Upper lobe of left lung (tissue), 6 donors: ENCODE data around the gene TOM1L2. TPM values are rescaled to one million over a fixed set of nuclear protein-coding genes. Genes with fewer than 3 reads are reported as not detected.

ENCODE experiments used
- ATAC-seq, 2 donors: fragments of 200-7000 bp; cut with Tn5 transposase; one replicate each; pipeline ENCODE4 v1.9.1; 2022; ENCODE audit warnings: mild to moderate bottlenecking in 2 of 2, moderate library complexity in 2 of 2; ENCODE audit not compliant: low FRiP score in 2 of 2
- DNase-seq, 2 donors: peaks; one replicate each; pipeline ENCODE4 v3.0.0-alpha.2; 2019 to 2020
- H3K27ac ChIP-seq, 4 donors: fragments of 200-600 bp; sonication (generic); one replicate each; pipeline ENCODE4 v1.5.1; 2016 to 2019
- H3K27me3 ChIP-seq, 4 donors: fragments of 200-600 bp; sonication (generic); one replicate each; pipeline ENCODE4 v1.5.1; 2017 to 2019
- H3K36me3 ChIP-seq, 4 donors: fragments of 200-600 bp; sonication (generic); one replicate each; pipeline ENCODE4 v1.5.1; 2016 to 2019
- H3K4me1 ChIP-seq, 4 donors: fragments of 200-600 bp; sonication (generic); one replicate each; pipeline ENCODE4 v1.5.1; 2018 to 2019
- H3K4me3 ChIP-seq, 4 donors: fragments of 200-600 bp; sonication (generic); one replicate each; pipeline ENCODE4 v1.5.1; 2017 to 2019; ENCODE audit warnings: mild to moderate bottlenecking in 2 of 4, moderate library complexity in 1 of 4
- H3K9me3 ChIP-seq, 4 donors: fragments of 200-600 bp; sonication (generic); one replicate each; pipeline ENCODE4 v1.5.1; 2018 to 2019
- CTCF ChIP-seq, 6 experiments: fragments of 450-650 bp in 4 of 6; fragments of 200-600 bp in 2 of 6; sonication (generic) in 2 of 6; IDR thresholded peaks; one replicate each; pipeline ENCODE4 v1.5.1; 2016 to 2019; ENCODE audit warnings: antibody characterized with exemption in 6 of 6
- EP300 ChIP-seq, 4 donors: sonication (generic); formaldehyde crosslinking; IDR thresholded peaks; one replicate each; pipeline ENCODE4 v1.5.1; 2017; ENCODE audit warnings: antibody characterized with exemption in 4 of 4, control low read depth in 2 of 4
- POLR2A ChIP-seq, 4 donors: fragments of 450-650 bp; IDR thresholded peaks; one replicate each; pipeline ENCODE4 v1.5.1; 2016 to 2017; ENCODE audit warnings: antibody characterized with exemption in 4 of 4, mild to moderate bottlenecking in 2 of 4
- POLR2AphosphoS5 ChIP-seq, 2 donors: sonication (generic); formaldehyde crosslinking; IDR thresholded peaks; one replicate each; pipeline ENCODE4 v1.5.1; 2017; ENCODE audit warnings: antibody characterized with exemption in 2 of 2
- WGBS, 2 donors: methylation state at CpG; one replicate each; pipeline ENCODE4 v1.1.5; 2017 to 2018; 5-methylcytosine and 5-hydroxymethylcytosine counted together
- total RNA-seq, 6 donors: library from RNA; depleted of rRNA in 4 of 6; stranded (reverse); fragments of >200 nt in 4 of 6; gene quantifications; one replicate each; pipeline versions ENCODE4 v1.1.0 to v1.2.1, GENCODE V29; 2016 to 2021
- donor health status: DM: no; HTN: no; CAD: no; lungs with moderate emphysema.
- donor health status: DM: no; HTN: yes; CAD: no; lungs with severe emphysema.

The TOM1L2 gene
- total RNA-seq, 6 donors from 2014 or later, result 54.2 to 134 (median 72.9) TPM

GRCh38 chr17:17849147-17849820 lies 122.9 kb downstream of the TOM1L2 start:
- Histone ChIP-seq H3K36me3 (peaks cover 0 to 17% (median 9%) of the 10 kb centered on the region in 4 donors), H3K4me3 (no peak overlapping the region), H3K9me3 (no peaks in the 10 kb centered on the region), H3K27ac (peak overlapping the region; percentile 82 to 88 (median 85)), H3K4me1 (peaks cover 35 to 56% (median 46%) of the 10 kb centered on the region in 4 donors), H3K27me3 (no peaks in the 10 kb centered on the region)
- 37 to 76% methylated on average over 3 to 5 of the region's 5 CpGs for WGBS, 2 donors
- DNase-seq, result peak in 1 of 2 donors; percentile 93
- ATAC-seq, result peak; percentile 75 to 77
- TF ChIP-seq CTCF (IDR thresholded peaks at IDR 0.05) (no peak), POLR2A (IDR thresholded peaks at IDR 0.05) (peak in 1 of 4 donors; percentile 31), POLR2AphosphoS5 (IDR thresholded peaks at IDR 0.05) (peak; percentile 80 to 85), EP300 (IDR thresholded peaks at IDR 0.05) (peak; percentile 9 to 96 (median 62))

GRCh38 chr17:17848311-17849082 lies 123.7 kb downstream of the TOM1L2 start:
- peaks cover 35 to 60% (median 48%) of the 10 kb centered on the region in 4 donors for H3K4me1 ChIP-seq
- ATAC-seq (peak in 1 of 2 donors; percentile 24), DNase-seq (no peak)
- TF ChIP-seq POLR2A (IDR thresholded peaks at IDR 0.05), result no peak
- no peak for TF ChIP-seq CTCF (IDR thresholded peaks at IDR 0.05)
- no peak for TF ChIP-seq POLR2AphosphoS5 (IDR thresholded peaks at IDR 0.05)
- TF ChIP-seq EP300 (IDR thresholded peaks at IDR 0.05), result no peak
- H3K27me3 ChIP-seq, result no peaks in the 10 kb centered on the region
- H3K27ac ChIP-seq, result peak overlapping the region; percentile 82 to 88 (median 85)
- H3K36me3 ChIP-seq, result peaks cover 0 to 17% (median 9%) of the 10 kb centered on the region in 4 donors
- WGBS, 2 donors, result 77 to 92% methylated on average over 8 to 10 of the region's 10 CpGs
- H3K9me3 ChIP-seq, result no peaks in the 10 kb centered on the region
- H3K4me3 ChIP-seq, result no peak overlapping the region

GRCh38 chr17:17847726-17848125 lies 124.5 kb downstream of the TOM1L2 start:
- WGBS, 2 donors, result 94 to 100% methylated on average over 1 to 5 of the region's 5 CpGs
- Histone ChIP-seq H3K27ac (peak overlapping the region in 3 of 4 donors; percentile 82 to 88 (median 87)), H3K4me1 (peaks cover 32 to 67% (median 51%) of the 10 kb centered on the region in 4 donors)

GRCh38 chr17:17847118-17847689 lies 125.0 kb downstream of the TOM1L2 start:
- Histone ChIP-seq H3K36me3 (peaks cover 0 to 17% (median 9%) of the 10 kb centered on the region in 4 donors), H3K9me3 (no peaks in the 10 kb centered on the region), H3K4me1 (peaks cover 35 to 73% (median 55%) of the 10 kb centered on the region in 4 donors), H3K27me3 (no peaks in the 10 kb centered on the region), H3K4me3 (no peak overlapping the region), H3K27ac (peak overlapping the region in 3 of 4 donors; percentile 82 to 88 (median 87))
- WGBS, 2 donors, result 82 to 88% methylated on average over 5 to 17 of the region's 17 CpGs
- TF ChIP-seq EP300 (IDR thresholded peaks at IDR 0.05) (no peak), CTCF (IDR thresholded peaks at IDR 0.05) (no peak), POLR2A (IDR thresholded peaks at IDR 0.05) (no peak), POLR2AphosphoS5 (IDR thresholded peaks at IDR 0.05) (no peak)
- ATAC-seq, result no peak
- peak in 1 of 2 donors; percentile 48 for DNase-seq

More at GRCh38 chr17:17847726-17848125, 124.5 kb downstream of the TOM1L2 start:
- Histone ChIP-seq H3K9me3 (no peaks in the 10 kb centered on the region), H3K27me3 (no peaks in the 10 kb centered on the region), H3K4me3 (no peak overlapping the region), H3K36me3 (peaks cover 0 to 17% (median 9%) of the 10 kb centered on the region in 4 donors)
- TF ChIP-seq EP300 (IDR thresholded peaks at IDR 0.05), result no peak
- no peak for TF ChIP-seq POLR2A (IDR thresholded peaks at IDR 0.05)
- TF ChIP-seq CTCF (IDR thresholded peaks at IDR 0.05), result no peak
- no peak for TF ChIP-seq POLR2AphosphoS5 (IDR thresholded peaks at IDR 0.05)
- ATAC-seq, result no peak
- no peak for DNase-seq
